Lower leg skin (tissue), 4 donors: Measurements from ENCODE around the gene AMPH. TPM values are rescaled to one million over a fixed set of nuclear protein-coding genes. Genes with fewer than 3 reads are reported as not detected.

Experiments used
- DNase-seq, 2 donors: peaks; one replicate each; pipeline ENCODE4 v3.0.0-alpha.2; 2019; ENCODE audit warnings: low spot score in 2 of 2
- H3K4me3 ChIP-seq: fragments of 200-600 bp; sonication (generic); 2 replicates; pipeline ENCODE4 v1.5.1; 2017; ENCODE audit warnings: mild to moderate bottlenecking, low read depth; ENCODE audit not compliant: poor library complexity, severe bottlenecking
- POLR2A ChIP-seq, 2 donors: fragments of 450-650 bp; IDR thresholded peaks; one replicate each; pipeline ENCODE4 v1.6.1; 2016 to 2017; ENCODE audit warnings: antibody characterized with exemption in 2 of 2, mild to moderate bottlenecking in 1 of 2, moderate library complexity in 1 of 2
- WGBS, 2 donors: methylation state at CpG; one replicate each; pipeline ENCODE4 v1.1.5; 2018; 5-methylcytosine and 5-hydroxymethylcytosine counted together
- intact Hi-C: fragments of 100-400 bp; cut with DNase I; formaldehyde crosslinking; loops from one replicate; pipeline ENCODE4 v1.15.0; 2023; ENCODE audit warnings: low total_unique reads
- total RNA-seq, 4 donors: library from RNA; depleted of rRNA; stranded (reverse); fragments of >200 nt; gene quantifications; one replicate each; pipeline ENCODE4 v1.1.0, GENCODE V29; 2016
- TF ChIP-seq, protein P1 (sequence below), 3 donors: fragments of 450-650 bp; IDR thresholded peaks; one replicate each; pipeline ENCODE4 v1.5.1; 2016; ENCODE audit warnings: antibody characterized with exemption in 3 of 3, mild to moderate bottlenecking in 3 of 3, moderate library complexity in 2 of 3

Gene AMPH
- total RNA-seq, 4 donors from 2014 or later = 0.47 to 6.7 (median 3.8) TPM

- WGBS, 2 donors = 49 to 60% methylated on average over 2 of the region's 2 CpGs
- no peak overlapping the region for H3K4me3 ChIP-seq
- intact Hi-C loops = no loop called here
- TF ChIP-seq POLR2A (IDR thresholded peaks at IDR 0.05) = no peak
- TF ChIP-seq, protein P1, sequence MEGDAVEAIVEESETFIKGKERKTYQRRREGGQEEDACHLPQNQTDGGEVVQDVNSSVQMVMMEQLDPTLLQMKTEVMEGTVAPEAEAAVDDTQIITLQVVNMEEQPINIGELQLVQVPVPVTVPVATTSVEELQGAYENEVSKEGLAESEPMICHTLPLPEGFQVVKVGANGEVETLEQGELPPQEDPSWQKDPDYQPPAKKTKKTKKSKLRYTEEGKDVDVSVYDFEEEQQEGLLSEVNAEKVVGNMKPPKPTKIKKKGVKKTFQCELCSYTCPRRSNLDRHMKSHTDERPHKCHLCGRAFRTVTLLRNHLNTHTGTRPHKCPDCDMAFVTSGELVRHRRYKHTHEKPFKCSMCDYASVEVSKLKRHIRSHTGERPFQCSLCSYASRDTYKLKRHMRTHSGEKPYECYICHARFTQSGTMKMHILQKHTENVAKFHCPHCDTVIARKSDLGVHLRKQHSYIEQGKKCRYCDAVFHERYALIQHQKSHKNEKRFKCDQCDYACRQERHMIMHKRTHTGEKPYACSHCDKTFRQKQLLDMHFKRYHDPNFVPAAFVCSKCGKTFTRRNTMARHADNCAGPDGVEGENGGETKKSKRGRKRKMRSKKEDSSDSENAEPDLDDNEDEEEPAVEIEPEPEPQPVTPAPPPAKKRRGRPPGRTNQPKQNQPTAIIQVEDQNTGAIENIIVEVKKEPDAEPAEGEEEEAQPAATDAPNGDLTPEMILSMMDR (IDR thresholded peaks at IDR 0.05) = no peak
- DNase-seq = no peak
Measured at GRCh38 chr7:38615665-38616064, 15.5 kb downstream of the AMPH start.

GRCh38 chr7:38607466-38607865, 23.7 kb downstream of the AMPH start:
- intact Hi-C loops = no loop called here
- DNase-seq = no peak
- TF ChIP-seq, protein P1 (IDR thresholded peaks at IDR 0.05) = no peak
- no peak for TF ChIP-seq POLR2A (IDR thresholded peaks at IDR 0.05)
- H3K4me3 ChIP-seq = no peak overlapping the region
- 88 to 89% methylated on average over 2 of the region's 2 CpGs for whole genome bisulfite sequencing, 2 donors

GRCh38 chr7:38600741-38601140, 30.4 kb downstream of the AMPH start:
- TF ChIP-seq, protein P1 (IDR thresholded peaks at IDR 0.05) = no peak
- TF ChIP-seq POLR2A (IDR thresholded peaks at IDR 0.05) = no peak
- H3K4me3 ChIP-seq = no peak overlapping the region
- WGBS, 2 donors = 71 to 78% methylated on average over 3 of the region's 3 CpGs
- DNase-seq = no peak
- intact Hi-C loops = no loop called here

GRCh38 chr7:38594949-38595348, 36.2 kb downstream of the AMPH start:
- DNase-seq = no peak
- WGBS, 2 donors = 61 to 66% methylated on average over 4 of the region's 4 CpGs
- TF ChIP-seq, protein P1 (IDR thresholded peaks at IDR 0.05) = no peak
- TF ChIP-seq POLR2A (IDR thresholded peaks at IDR 0.05) = no peak
- H3K4me3 ChIP-seq = no peak overlapping the region
- intact Hi-C loops = no loop called here

DNA sequence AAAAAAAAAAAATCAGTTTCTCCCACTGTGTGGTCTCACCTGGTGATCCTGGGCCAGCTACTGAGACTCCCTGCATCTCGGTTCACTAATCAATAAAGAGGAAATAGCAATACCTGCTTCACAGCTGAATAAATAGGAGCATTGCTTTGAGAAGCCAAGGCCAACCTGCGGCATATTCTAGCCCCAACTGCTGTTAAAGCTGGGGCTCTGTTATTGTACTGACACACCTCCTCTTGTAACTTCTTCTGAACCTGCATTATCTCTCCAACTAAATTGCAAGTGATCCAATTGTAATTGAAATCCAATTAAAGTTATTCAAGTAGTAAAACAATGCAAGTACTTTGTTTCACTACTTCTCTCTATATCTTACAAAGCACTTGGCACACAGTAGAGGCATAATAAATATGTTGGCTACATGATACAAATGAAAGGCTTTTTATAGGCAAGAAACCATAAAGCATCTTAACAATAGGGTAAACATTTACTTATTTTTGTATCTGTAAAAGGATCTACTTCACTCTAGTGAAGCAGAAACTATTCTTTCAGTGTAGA, 38.4 kb downstream of the AMPH start:
- TF ChIP-seq, protein P1 (IDR thresholded peaks at IDR 0.05) = no peak
- no peak for TF ChIP-seq POLR2A (IDR thresholded peaks at IDR 0.05)
- 48 to 84% methylated on average over 2 of the region's 2 CpGs for WGBS, 2 donors
- intact Hi-C loops = no loop called here
- no peak overlapping the region for H3K4me3 ChIP-seq
- no peak for DNase-seq
